Raji (cell line): Measurements from ENCODE around the gene TMEM221.

Source experiments
- POLR2A ChIP-seq: IDR thresholded peaks from 2 replicates; pipeline ENCODE4 v1.6.1; 2011; ENCODE audit warnings: low read depth, low read length, control low read depth; ENCODE audit not compliant: insufficient read depth

TMEM221 gene

GRCh38 chr19:17389288-17389687 lies 59.2 kb downstream of the TMEM221 start:
- TF ChIP-seq POLR2A: no peak

GRCh38 chr19:17385878-17386611 lies 62.4 kb downstream of the TMEM221 start:
- TF ChIP-seq POLR2A: no peak
